Panc1 (cell line): ENCODE data around the gene ACOT8. TPM values are rescaled to one million over a fixed set of nuclear protein-coding genes. Genes with fewer than 3 reads are reported as not detected.
A peak's percentile ranks its signal among the peaks of the same experiment; 100 is the strongest.

Experiments used
- ATAC-seq: fragments of 200-7000 bp; cut with Tn5 transposase; 2 replicates; pipeline ENCODE4 v1.9.1; 2020; ENCODE audit warnings: mild to moderate bottlenecking, moderate library complexity
- BruUV-seq: library from RNA; stranded (reverse); fragments of 400-500 nt; replicated peaks from 2 replicates; lab custom pipeline; 2021; lab: Mats Ljungman, UMichigan
- CTCF ChIA-PET: fragments of 300-600 bp; sonication (Branson Sonifier 250); formaldehyde crosslinking; loops from one replicate; lab custom pipeline; 2022; ENCODE audit warnings: antibody characterized with exemption; lab: Charles Lee
- POLR2A ChIA-PET: fragments of 300-600 bp; sonication (Branson Sonifier 250); formaldehyde crosslinking; loops from one replicate; lab custom pipeline; 2022; ENCODE audit warnings: antibody characterized with exemption; lab: Charles Lee
- DNase-seq: peaks from one replicate; pipeline ENCODE4 v3.0.0-alpha.2; 2010; ENCODE audit warnings: low read depth, low spot score
- H3K27ac ChIP-seq: 2 replicates; pipeline ENCODE4 v1.5.1; 2011; ENCODE audit warnings: mild to moderate bottlenecking, low read length, inconsistent platforms
- H3K27me3 ChIP-seq: fragments of 200-500 bp; sonication (Bioruptor generic); 2 replicates; pipeline ENCODE4 v1.6.0; 2014; ENCODE audit warnings: low read length, inconsistent platforms; ENCODE audit not compliant: control insufficient read depth, insufficient read depth
- H3K36me3 ChIP-seq: fragments of 200-500 bp; sonication (Bioruptor generic); 2 replicates; pipeline ENCODE4 v1.5.1; 2014; ENCODE audit warnings: inconsistent platforms, mild to moderate bottlenecking, low read length, moderate library complexity; ENCODE audit not compliant: control insufficient read depth, insufficient read depth
- H3K4me1 ChIP-seq: 2 replicates; pipeline ENCODE4 v1.5.1; 2011; ENCODE audit warnings: inconsistent platforms, mild to moderate bottlenecking, low read length, moderate library complexity; ENCODE audit not compliant: control insufficient read depth, insufficient read depth
- H3K4me3 ChIP-seq, 2 experiments: 2 replicates each; pipeline ENCODE4 v1.5.1; 2011 to 2012; ENCODE audit warnings: low read depth in 2 of 2, low read length in 2 of 2, mild to moderate bottlenecking in 2 of 2, inconsistent platforms in 1 of 2, moderate library complexity in 1 of 2
- H3K9me3 ChIP-seq: fragments of 200-500 bp; sonication (Bioruptor generic); 2 replicates; pipeline ENCODE4 v1.5.1; 2014; ENCODE audit warnings: low read depth, mild to moderate bottlenecking, inconsistent platforms, low read length, moderate library complexity; ENCODE audit not compliant: control insufficient read depth, insufficient read depth
- CTCF ChIP-seq: fragments of 450-650 bp; IDR thresholded peaks from 2 replicates; pipeline ENCODE4 v1.5.1; 2017; ENCODE audit warnings: mild to moderate bottlenecking
- POLR2AphosphoS5 ChIP-seq: IDR thresholded peaks from 2 replicates; pipeline ENCODE4 v1.6.1; 2012; ENCODE audit warnings: mild to moderate bottlenecking, low read depth, low read length, moderate library complexity
- REST ChIP-seq, 2 experiments: IDR thresholded peaks; 2 replicates each; pipeline ENCODE4 v1.6.1; 2011 to 2012; ENCODE audit warnings: low read depth in 2 of 2, control low read depth in 1 of 2, low read length in 1 of 2, mild to moderate bottlenecking in 1 of 2, moderate library complexity in 1 of 2; ENCODE audit not compliant: insufficient read depth in 1 of 2
- SIN3A ChIP-seq: IDR thresholded peaks from 2 replicates; pipeline ENCODE4 v1.6.1; 2012; ENCODE audit warnings: low read depth, mild to moderate bottlenecking, low read length, moderate library complexity, borderline replicate concordance; ENCODE audit not compliant: insufficient read depth
- TCF7L2 ChIP-seq: IDR thresholded peaks from 2 replicates; pipeline ENCODE4 v1.6.1; 2011; ENCODE audit warnings: mild to moderate bottlenecking, low read depth, low read length, inconsistent platforms
- in situ Hi-C: cut with HindIII; loops from 2 replicates; pipeline ENCODE4 v1.10.0; 2016; ENCODE audit warnings: low sequenced_read_pairs, low pct_unique_long_range_greater_than_20kb
- intact Hi-C: fragments of 100-400 bp; cut with micrococcal nuclease; formaldehyde crosslinking; loops from one replicate; pipeline ENCODE4 v1.10.0; 2022; ENCODE audit not compliant: unreplicated experiment
- total RNA-seq: library from RNA; stranded (reverse); gene quantifications from one replicate; pipeline ENCODE4 v1.2.1, GENCODE V29; 2021; ENCODE audit not compliant: unreplicated experiment

The ACOT8 gene
- total RNA-seq, 1 experiment from 2014 or later: 21.1 TPM

GRCh38 chr20:45813006-45813340, 44.2 kb downstream of the ACOT8 start:
- intact Hi-C loops: no loop called here
- peaks cover 37% of the 10 kb centered on the region for H3K4me1 ChIP-seq
- ATAC-seq: no peak
- in situ Hi-C loops: no loop called here
- H3K4me3 ChIP-seq: peak overlapping the region; percentile 61 to 79
- no peaks in the 10 kb centered on the region for H3K9me3 ChIP-seq
- DNase-seq: no peak
- H3K27ac ChIP-seq: peak overlapping the region; percentile 97
- H3K36me3 ChIP-seq: peaks cover 11% of the 10 kb centered on the region
- no peak for TF ChIP-seq POLR2AphosphoS5
- TF ChIP-seq SIN3A: no peak
- TF ChIP-seq TCF7L2: no peak
- no peak for TF ChIP-seq REST (IDR thresholded peaks at IDR 0.05; ENCODE audit: insufficient read depth in 1 of 2, low read depth in 2 of 2, low read length in 1 of 2)
- no peak for TF ChIP-seq CTCF
- CTCF ChIA-PET: interaction anchor here (0.6 kb wide), 1 partner anchor 157 kb away, joined by 3 read pairs; no protein-coding TSS in a partner anchor
- no TSS peak for BruUV-seq
- H3K27me3 ChIP-seq: no peaks in the 10 kb centered on the region
- POLR2A ChIA-PET: interaction anchor here (0.6 kb wide), 1 partner anchor 14 kb away, joined by 3 read pairs; no protein-coding TSS in a partner anchor

GRCh38 chr20:45812157-45813005, 44.8 kb downstream of the ACOT8 start, which contains the start of gene UBE2C:
UBE2C (plus strand) TSS chr20:45812644; CDS start chr20:45812696, 52 bp downstream.
- ATAC-seq (peak; percentile 97), DNase-seq (peak; percentile 100)
- no peaks in the 10 kb centered on the region for H3K9me3 ChIP-seq
- in situ Hi-C loops (no loop called here), intact Hi-C loops (no loop called here)
- ChIA-PET POLR2A (interaction anchor here (0.6 kb wide), 1 partner anchor 372 kb away, joined by 8 read pairs; no protein-coding TSS in a partner anchor), CTCF (no interaction called here)
- no peaks in the 10 kb centered on the region for H3K27me3 ChIP-seq
- H3K4me3 ChIP-seq: peak within 1 kb of the TSS; percentile 61 to 79
- H3K4me1 ChIP-seq: peaks cover 31% of the 10 kb centered on the region
- H3K27ac ChIP-seq: peak within 1 kb of the TSS; percentile 97
- peaks cover 11% of the 10 kb centered on the region for H3K36me3 ChIP-seq
- no TSS peak for BruUV-seq
- TF ChIP-seq SIN3A: peak; percentile 98
- TF ChIP-seq CTCF: no peak
- peak; percentile 73 for TF ChIP-seq POLR2AphosphoS5
- TF ChIP-seq TCF7L2: no peak
- TF ChIP-seq REST (IDR thresholded peaks at IDR 0.05; ENCODE audit: insufficient read depth in 1 of 2, low read depth in 2 of 2, low read length in 1 of 2): no peak
